GM12875 (cell line): ENCODE data around the gene KRTAP27-1.

Experiments used
- H3K4me3 ChIP-seq: one replicate; pipeline ENCODE4 v1.5.1; 2011; ENCODE audit warnings: low read depth, low read length, control low read depth
- CTCF ChIP-seq: IDR thresholded peaks from 2 replicates; pipeline ENCODE4 v1.5.1; 2011; ENCODE audit warnings: low read depth, mild to moderate bottlenecking, control low read depth, inconsistent platforms, low read length, moderate library complexity, borderline replicate concordance; ENCODE audit not compliant: insufficient read depth

KRTAP27-1 gene

GRCh38 chr21:30333736-30334135 is 3.8 kb downstream of the KRTAP27-1 start:
- H3K4me3 ChIP-seq, result no peak overlapping the region
- no peak for TF ChIP-seq CTCF

- no peak for TF ChIP-seq CTCF
- H3K4me3 ChIP-seq, result no peak overlapping the region
Observed at GRCh38 chr21:30332681-30333080, 4.8 kb downstream of the KRTAP27-1 start.

GRCh38 chr21:30329203-30329875 is 8.2 kb downstream of the KRTAP27-1 start:
- TF ChIP-seq CTCF, result no peak
- H3K4me3 ChIP-seq, result no peak overlapping the region

GRCh38 chr21:30326390-30326789 is 11.1 kb downstream of the KRTAP27-1 start:
- H3K4me3 ChIP-seq, result no peak overlapping the region
- no peak for TF ChIP-seq CTCF

- no peak for TF ChIP-seq CTCF
- H3K4me3 ChIP-seq, result no peak within 1 kb of the TSS
Observed at GRCh38 chr21:30320215-30320614, 17.3 kb downstream of the KRTAP27-1 start, which contains the start of gene KRTAP26-1. TSS of gene KRTAP26-1 (minus strand) at chr21:30320315. CDS start at chr21:30320035, 280 bp downstream.

- H3K4me3 ChIP-seq, result no peak overlapping the region
- TF ChIP-seq CTCF, result no peak
Observed at GRCh38 chr21:30315701-30316100, 21.8 kb downstream of the KRTAP27-1 start.

- TF ChIP-seq CTCF, result no peak
- H3K4me3 ChIP-seq, result no peak overlapping the region
Observed at GRCh38 chr21:30306884-30307283, 30.6 kb downstream of the KRTAP27-1 start.
